GM18909 (cell line): ENCODE results near the gene SALL3.
"Not testable (repeated sequence)": the region's sequence is repeated elsewhere in the genome, so short reads cannot be mapped to it uniquely, and the experiment has no call there.

Experiments
- ATAC-seq: cut with Tn5 transposase; IDR thresholded peaks from one replicate; pipeline ENCODE4 v1.9.1; 2021; ENCODE audit warnings: mild to moderate bottlenecking; ENCODE audit not compliant: unreplicated experiment, poor library complexity

SALL3 gene

GRCh38 chr18:78979730-78980278 lies at the start of gene SALL3:
Gene SALL3, plus strand, starts transcription at chr18:78979818. Its CDS starts 457 bp downstream, at chr18:78980275.
- no peak for ATAC-seq

- ATAC-seq, result no peak
Observed at GRCh38 chr18:78932281-78932680, 47.3 kb upstream of the SALL3 start.

- ATAC-seq, result no peak
Observed at GRCh38 chr18:78934003-78934402, 45.6 kb upstream of the SALL3 start.

- ATAC-seq, result no peak
Observed at GRCh38 chr18:78934551-78935225, 44.9 kb upstream of the SALL3 start.

- ATAC-seq, result no peak
Observed at GRCh38 chr18:78935406-78935805, 44.2 kb upstream of the SALL3 start.

- no peak for ATAC-seq
Observed at GRCh38 chr18:78936251-78937005, 43.2 kb upstream of the SALL3 start.

GRCh38 chr18:78937166-78937565 lies 42.5 kb upstream of the SALL3 start:
- no peak for ATAC-seq

GRCh38 chr18:78939105-78939504 lies 40.5 kb upstream of the SALL3 start:
- no peak for ATAC-seq

- no peak for ATAC-seq
Observed at GRCh38 chr18:78939734-78940494, 39.7 kb upstream of the SALL3 start.

GRCh38 chr18:78942236-78942635 lies 37.4 kb upstream of the SALL3 start:
- not testable (repeated sequence) for ATAC-seq

GRCh38 chr18:78945628-78946027 lies 34.0 kb upstream of the SALL3 start:
- no peak for ATAC-seq

GRCh38 chr18:78947291-78947690 lies 32.3 kb upstream of the SALL3 start:
- ATAC-seq, result no peak

- ATAC-seq, result no peak
Observed at GRCh38 chr18:78948221-78948620, 31.4 kb upstream of the SALL3 start.

- no peak for ATAC-seq
Observed at GRCh38 chr18:78948707-78949106, 30.9 kb upstream of the SALL3 start.

GRCh38 chr18:78949216-78949615 lies 30.4 kb upstream of the SALL3 start:
- ATAC-seq, result no peak

GRCh38 chr18:78950386-78950785 lies 29.2 kb upstream of the SALL3 start:
- ATAC-seq, result no peak

GRCh38 chr18:78953566-78953965 lies 26.1 kb upstream of the SALL3 start:
- no peak for ATAC-seq

- no peak for ATAC-seq
Observed at GRCh38 chr18:78955051-78955450, 24.6 kb upstream of the SALL3 start.

- ATAC-seq, result no peak
Observed at GRCh38 chr18:78957140-78957539, 22.5 kb upstream of the SALL3 start.

- ATAC-seq, result no peak
Observed at GRCh38 chr18:78960709-78961108, 18.9 kb upstream of the SALL3 start.

GRCh38 chr18:78962098-78962497 lies 17.5 kb upstream of the SALL3 start:
- no peak for ATAC-seq
